ENCODE results near the gene SWAP70. TPM values are rescaled to one million over a fixed set of nuclear protein-coding genes. Genes with fewer than 3 reads are reported as not detected.

Gene SWAP70
- total and polyA plus RNA-seq, 9 of the 15 experiments (the other 6 are each of a cell fraction or from before 2014, with no cell fraction given), result 1.7 to 4.9 (median 3.9) TPM

DNA sequence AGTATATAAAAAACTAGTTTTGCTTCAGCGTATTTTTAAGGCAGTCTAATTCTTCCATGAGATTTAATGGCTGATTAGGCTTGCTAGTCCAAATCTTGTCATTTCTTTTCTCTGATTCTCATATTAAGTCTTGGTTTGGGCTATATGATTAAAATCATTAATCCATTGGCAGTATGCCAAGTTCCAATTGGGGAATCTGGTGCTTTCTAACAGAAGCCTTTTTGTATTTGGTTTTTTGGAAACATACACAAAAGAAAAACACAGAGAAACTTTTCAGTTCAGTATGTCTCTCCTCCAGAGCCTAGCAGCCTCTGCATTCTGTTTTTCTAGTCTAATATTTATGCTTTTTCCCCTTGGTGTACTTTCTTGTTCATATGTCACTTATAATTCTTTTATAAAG is 37.9 kb downstream of the SWAP70 start:
- Histone ChIP-seq H3K4me3 (no peak overlapping the region), H3K9ac (ENCODE audit: insufficient read depth in 1 of 2, low read depth in 2 of 2, low read length in 2 of 2) (no peak overlapping the region)

DNA sequence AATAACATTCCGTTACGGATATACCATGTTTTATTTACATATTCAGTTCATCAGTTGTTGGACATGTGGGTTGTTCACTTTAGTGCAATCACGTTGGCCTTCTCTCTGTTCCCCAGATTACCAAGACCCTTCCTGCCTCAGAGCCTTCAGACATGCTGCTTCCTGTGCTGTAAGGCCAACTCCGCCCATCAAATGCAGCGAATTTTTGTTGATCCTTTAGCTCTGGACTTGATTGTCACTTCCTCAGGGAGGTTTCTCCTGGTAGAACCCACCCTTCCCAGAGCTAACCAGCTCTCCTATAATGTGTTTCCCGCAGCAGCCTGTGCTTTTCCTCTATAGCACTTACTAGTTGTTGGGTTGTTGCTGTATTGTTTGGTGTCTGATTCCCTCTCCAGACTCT is 39.4 kb downstream of the SWAP70 start:
- no peak overlapping the region for H3K4me3 ChIP-seq
- H2AFZ ChIP-seq (ENCODE audit: low read depth, low read length), result no peak overlapping the region
- no peak for DNase-seq (ENCODE audit: extremely low read depth in 1 of 4, low spot score in 3 of 4)
- no peak for FAIRE-seq
- H3K27me3 ChIP-seq (ENCODE audit: control insufficient read depth in 2 of 2, insufficient read depth in 2 of 2, low read length in 2 of 2), result no peaks in the 10 kb centered on the region; a peak in 1 of 5 replicates
- no peak overlapping the region for H3K27ac ChIP-seq (ENCODE audit: extremely low read depth, low read depth, low read length)
- H4K20me1 ChIP-seq (replicated peaks; ENCODE audit: control insufficient read depth, insufficient read depth, low read length), result no peaks in the 10 kb centered on the region
- H3K9ac ChIP-seq (ENCODE audit: insufficient read depth in 1 of 2, low read depth in 2 of 2, low read length in 2 of 2), result no peak overlapping the region
- no peak for ATAC-seq
- intact Hi-C loops (cut with micrococcal nuclease), result no loop called here
- in situ Hi-C loops (cut with MboI), result no loop called here
- no TSS peak for BruUV-seq (replicated peaks)
- TF ChIP-seq, protein P1, sequence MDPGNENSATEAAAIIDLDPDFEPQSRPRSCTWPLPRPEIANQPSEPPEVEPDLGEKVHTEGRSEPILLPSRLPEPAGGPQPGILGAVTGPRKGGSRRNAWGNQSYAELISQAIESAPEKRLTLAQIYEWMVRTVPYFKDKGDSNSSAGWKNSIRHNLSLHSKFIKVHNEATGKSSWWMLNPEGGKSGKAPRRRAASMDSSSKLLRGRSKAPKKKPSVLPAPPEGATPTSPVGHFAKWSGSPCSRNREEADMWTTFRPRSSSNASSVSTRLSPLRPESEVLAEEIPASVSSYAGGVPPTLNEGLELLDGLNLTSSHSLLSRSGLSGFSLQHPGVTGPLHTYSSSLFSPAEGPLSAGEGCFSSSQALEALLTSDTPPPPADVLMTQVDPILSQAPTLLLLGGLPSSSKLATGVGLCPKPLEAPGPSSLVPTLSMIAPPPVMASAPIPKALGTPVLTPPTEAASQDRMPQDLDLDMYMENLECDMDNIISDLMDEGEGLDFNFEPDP (CRISPR knock-in tag; IDR thresholded peaks at IDR 0.05), result no peak
- H3K79me2 ChIP-seq (ENCODE audit: control insufficient read depth, insufficient read depth, low read length), result no peaks in the 10 kb centered on the region
- H3K9me3 ChIP-seq (replicated peaks; ENCODE audit: control insufficient read depth, insufficient read depth, low read depth, low read length), result no peaks in the 10 kb centered on the region
- CTCF ChIA-PET (ENCODE audit: low intra/inter-chr PET ratio), result no interaction called here
- 26% methylated on average over 6 of the region's 6 CpGs for WGBS (ENCODE audit: insufficient coverage, low coverage, missing lambda C conversion rate)
- POLR2A ChIA-PET, result interaction anchor here (0.7 kb wide), 1 partner anchor 47 kb away, joined by 3 read pairs; no protein-coding TSS in a partner anchor
- no peak overlapping the region for H3K4me2 ChIP-seq (ENCODE audit: insufficient read depth, low read length)
- no peaks in the 10 kb centered on the region for H3K9me1 ChIP-seq (ENCODE audit: control insufficient read depth, insufficient read depth, low read length)
- no peaks in the 10 kb centered on the region for H3K4me1 ChIP-seq (replicated peaks in 1 of 2; ENCODE audit: control insufficient read depth in 2 of 2, insufficient read depth in 2 of 2, low read length in 2 of 2)
- no peaks in the 10 kb centered on the region for H3K36me3 ChIP-seq (ENCODE audit: control insufficient read depth, insufficient read depth, low read length)

More for the DNA sequence above, 37.9 kb downstream of the SWAP70 start:
- Histone ChIP-seq H3K27ac (ENCODE audit: extremely low read depth, low read depth, low read length) (no peak overlapping the region), H4K20me1 (replicated peaks; ENCODE audit: control insufficient read depth, insufficient read depth, low read length) (no peaks in the 10 kb centered on the region), H3K4me1 (replicated peaks in 1 of 2; ENCODE audit: control insufficient read depth in 2 of 2, insufficient read depth in 2 of 2, low read length in 2 of 2) (no peaks in the 10 kb centered on the region), H3K9me3 (replicated peaks; ENCODE audit: control insufficient read depth, insufficient read depth, low read depth, low read length) (no peaks in the 10 kb centered on the region), H3K79me2 (ENCODE audit: control insufficient read depth, insufficient read depth, low read length) (no peaks in the 10 kb centered on the region), H3K9me1 (ENCODE audit: control insufficient read depth, insufficient read depth, low read length) (no peaks in the 10 kb centered on the region), H3K27me3 (ENCODE audit: control insufficient read depth in 2 of 2, insufficient read depth in 2 of 2, low read length in 2 of 2) (no peaks in the 10 kb centered on the region; a peak in 1 of 5 replicates), H3K36me3 (ENCODE audit: control insufficient read depth, insufficient read depth, low read length) (no peaks in the 10 kb centered on the region), H3K4me2 (ENCODE audit: insufficient read depth, low read length) (no peak overlapping the region), H2AFZ (ENCODE audit: low read depth, low read length) (no peak overlapping the region)
- ChIA-PET CTCF (ENCODE audit: low intra/inter-chr PET ratio) (no interaction called here), POLR2A (no interaction called here)
- 29% methylated on average over 1 of the region's 1 CpG for WGBS (ENCODE audit: insufficient coverage, low coverage, missing lambda C conversion rate)
- in situ Hi-C loops (cut with MboI) (no loop called here), intact Hi-C loops (cut with micrococcal nuclease) (no loop called here)
- ATAC-seq (no peak), FAIRE-seq (no peak), DNase-seq (ENCODE audit: extremely low read depth in 1 of 4, low spot score in 3 of 4) (no peak)
- BruUV-seq (replicated peaks), result no TSS peak
- TF ChIP-seq NFIC (IDR thresholded peaks at IDR 0.05), result peak; percentile 92
- TF ChIP-seq SETDB1 (IDR thresholded peaks at IDR 0.05; ENCODE audit: low read length), result no peak
- peak; percentile 92 for TF ChIP-seq NFIX (CRISPR knock-in tag; IDR thresholded peaks at IDR 0.05; ENCODE audit: low read depth)

Data from K562 (cell line).